ENCODE measurements around the gene SMARCA1. TPM values are rescaled to one million over a fixed set of nuclear protein-coding genes. Genes with fewer than 3 reads are reported as not detected.

SMARCA1 gene
- total and polyA plus RNA-seq, 2 of the 13 experiments (the other 11 are each of a cell fraction or from before 2014, with no cell fraction given), result 97.7 to 145 TPM

GRCh38 chrX:129510331-129510730 lies 13.0 kb downstream of the SMARCA1 start (continued):
- TF ChIP-seq CREM (IDR thresholded peaks at IDR 0.05) (peak; percentile 12; the same call in 1 of the 2 replicates), CREM (CRISPR knock-in tag; IDR thresholded peaks at IDR 0.05) (no peak), FOXJ3 (CRISPR knock-in tag; IDR thresholded peaks at IDR 0.05; ENCODE audit: borderline replicate concordance) (no peak), MAX (IDR thresholded peaks at IDR 0.05) (no peak), RBM39 (IDR thresholded peaks at IDR 0.05; ENCODE audit: low read depth, low read length, poor library complexity, severe bottlenecking) (no peak), ZNF567 (CRISPR knock-in tag; IDR thresholded peaks at IDR 0.05; ENCODE audit: borderline replicate concordance) (no peak), ZNF34 (CRISPR knock-in tag; IDR thresholded peaks at IDR 0.05; ENCODE audit: borderline replicate concordance) (no peak), NR2F1 (CRISPR knock-in tag; IDR thresholded peaks at IDR 0.05) (no peak), BCL3 (CRISPR knock-in tag; IDR thresholded peaks at IDR 0.05) (no peak), ZNF580 (CRISPR knock-in tag; IDR thresholded peaks at IDR 0.05; ENCODE audit: borderline replicate concordance, low read depth) (no peak), RFXANK (CRISPR knock-in tag; IDR thresholded peaks at IDR 0.05) (no peak), TAF15 (IDR thresholded peaks at IDR 0.05; ENCODE audit: low read depth, low read length, poor library complexity, severe bottlenecking) (no peak), PPARG (CRISPR knock-in tag; conservative IDR thresholded peaks at IDR 0.05) (no peak), PATZ1 (CRISPR knock-in tag; IDR thresholded peaks at IDR 0.05) (peak; percentile 46; the same call in 1 of the 2 replicates), SNAPC4 (CRISPR knock-in tag; IDR thresholded peaks at IDR 0.05) (no peak), CTCF (CRISPR knock-in tag; IDR thresholded peaks at IDR 0.05) (no peak), ZNF598 (CRISPR knock-in tag; IDR thresholded peaks at IDR 0.05; ENCODE audit: borderline replicate concordance) (no peak), KMT2A (CRISPR knock-in tag; IDR thresholded peaks at IDR 0.05) (no peak)
